Natural killer cell treated with Interleukin-12 subunit alpha and Interleukin-12 subunit beta and Interleukin-15 and Interleukin-18, amount 100 ng/mL, for 72 hours (primary cell): ENCODE results near the gene RNF141. TPM values are rescaled to one million over a fixed set of nuclear protein-coding genes. Genes with fewer than 3 reads are reported as not detected.
A peak's percentile ranks its signal among the peaks of the same experiment; 100 is the strongest.

Source experiments
- ATAC-seq, 2 donors: fragments of 150-1000 bp; cut with Tn5 transposase in 1 of 2; sonication (Bioruptor Pico), chemical (Tn5 transposase) in 1 of 2; 2 replicates each; pipeline ENCODE4 v1.10.0; 2021
- DNase-seq: peaks from one replicate; pipeline ENCODE4 v3.0.0; 2022; ENCODE audit warnings: low spot score
- H3K27ac Mint-ChIP-seq, 2 donors: 1 replicate in 1 of 2; 2 replicates in 1 of 2; pipeline ENCODE4 v1.8.0; 2022; ENCODE audit warnings: mixed read lengths in 2 of 2, mild to moderate bottlenecking in 1 of 2, moderate library complexity in 1 of 2
- H3K27me3 Mint-ChIP-seq, 2 donors: 1 replicate in 1 of 2; 2 replicates in 1 of 2; pipeline ENCODE4 v1.8.0; 2022; ENCODE audit warnings: mixed read lengths in 2 of 2
- H3K36me3 Mint-ChIP-seq: one replicate; pipeline ENCODE4 v1.8.0; 2022; ENCODE audit warnings: mixed read lengths
- H3K4me1 Mint-ChIP-seq, 2 donors: 1 replicate in 1 of 2; 2 replicates in 1 of 2; pipeline ENCODE4 v1.8.0; 2022; ENCODE audit warnings: low read depth in 2 of 2, mixed read lengths in 2 of 2, mild to moderate bottlenecking in 1 of 2
- H3K4me3 Mint-ChIP-seq: one replicate; pipeline ENCODE4 v1.8.0; 2022; ENCODE audit warnings: mixed read lengths
- H3K9me3 Mint-ChIP-seq: 2 replicates; pipeline ENCODE4 v1.8.0; 2022; ENCODE audit warnings: mixed read lengths
- total RNA-seq, 2 donors: library from RNA; stranded (reverse); gene quantifications; one replicate each; pipeline ENCODE4 v1.2.3, GENCODE V29; 2022

RNF141 gene
- total RNA-seq, 2 donors from 2014 or later, result 9.5 to 12.7 TPM

GRCh38 chr11:10462746-10463300, 78.2 kb downstream of the RNF141 start:
- Mint-ChIP-seq H3K27me3 (peaks cover 0 to 6% of the 10 kb centered on the region in 2 donors), H3K4me3 (no peak overlapping the region)

More at GRCh38 chr11:10462746-10463300, 78.2 kb downstream of the RNF141 start:
- peaks cover 13% of the 10 kb centered on the region for H3K36me3 Mint-ChIP-seq
- ATAC-seq, result no peak
- DNase-seq, result no peak
- H3K4me1 Mint-ChIP-seq, result peaks cover 22 to 25% of the 10 kb centered on the region in 2 donors
- H3K9me3 Mint-ChIP-seq, result peaks cover 4% of the 10 kb centered on the region
- peak overlapping the region in 1 of 2 donors; percentile 7 for H3K27ac Mint-ChIP-seq

Other genes with a start within 250 kb of the RNF141 start
- gene SBF2, start 247.0 kb downstream of the RNF141 start, total RNA-seq, result 10 to 100 TPM; 15.4 to 20.4 TPM
- gene ADM, start 236.1 kb downstream of the RNF141 start, total RNA-seq, result 10 to 100 TPM in 1 of 2 donors, 1 to 10 TPM in 1; 2.3 to 13.0 TPM
- gene AMPD3, start 85.9 kb downstream of the RNF141 start, total RNA-seq, result 10 to 100 TPM; 10.9 to 11.3 TPM
- not detected for gene LYVE1, start 27.5 kb upstream of the RNF141 start, total RNA-seq
- not detected for gene IRAG1, start 152.6 kb upstream of the RNF141 start, total RNA-seq
- gene CTR9, start 210.1 kb upstream of the RNF141 start, total RNA-seq, result 10 to 100 TPM; 42.9 to 45.7 TPM